Measurements from ENCODE around the gene HIVEP2.

Gene HIVEP2

GRCh38 chr6:142764311-142764710 lies 180.7 kb downstream of the HIVEP2 start:
- no peak for DNase-seq

DNA sequence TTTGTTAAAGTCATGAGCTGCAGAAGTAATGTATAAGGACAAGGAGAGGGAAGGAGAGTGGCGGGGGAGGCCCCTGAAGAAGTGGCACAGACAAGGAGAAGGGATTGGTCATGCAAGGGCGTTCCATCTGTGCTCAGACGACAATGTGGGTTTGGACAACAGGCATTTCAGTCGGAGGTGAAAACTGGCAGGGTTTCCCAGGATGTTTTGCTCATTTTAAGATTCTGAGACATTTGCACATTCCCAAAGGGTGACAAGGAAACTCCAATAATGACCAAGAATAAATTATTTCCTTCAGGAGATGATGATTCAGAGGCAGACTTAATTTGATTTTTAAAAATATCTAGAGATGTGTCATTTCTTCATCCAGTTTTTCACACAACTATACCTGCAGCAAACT lies 181.8 kb downstream of the HIVEP2 start:
- DNase-seq, result no peak

DNA sequence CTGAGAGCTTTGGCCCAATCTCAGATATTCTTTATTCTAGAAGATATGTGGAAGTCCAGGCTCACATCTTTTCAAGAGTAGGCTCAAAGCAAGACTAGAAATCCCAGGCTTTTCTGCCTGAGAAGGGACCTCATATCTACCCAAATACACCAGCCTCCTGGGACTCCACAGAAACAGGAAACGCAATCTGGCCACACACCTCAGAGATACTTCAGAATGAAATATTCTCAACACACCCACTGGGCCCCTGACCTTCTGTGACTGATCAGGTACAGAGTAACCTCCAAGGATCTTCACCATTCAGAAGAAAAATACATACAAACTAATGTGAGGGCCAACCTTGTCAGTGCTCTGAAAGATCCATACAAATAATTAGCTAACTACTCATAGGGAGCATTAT lies 183.2 kb downstream of the HIVEP2 start:
- no peak for DNase-seq

- no peak for DNase-seq
These were observed 184.8 kb downstream of the HIVEP2 start for GRCh38 chr6:142760152-142760551.

DNA sequence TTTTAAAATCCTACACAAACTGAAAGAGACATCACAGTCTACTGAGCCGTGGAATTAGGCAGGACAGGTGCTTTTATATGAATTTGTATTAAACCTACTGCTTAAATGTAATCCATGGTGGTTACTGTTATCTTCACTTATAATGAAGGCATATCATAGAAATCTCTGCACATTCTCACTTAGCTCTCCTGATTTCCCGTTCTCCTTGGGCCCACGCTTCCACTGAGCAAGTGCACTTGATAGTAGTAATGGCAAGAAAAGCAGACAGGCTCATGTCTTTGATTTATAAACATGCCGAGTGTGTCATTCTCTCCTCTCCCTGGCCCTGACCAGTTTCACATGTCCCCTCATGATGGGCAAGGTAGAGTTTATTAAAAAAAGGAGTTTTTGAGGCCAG lies 186.3 kb downstream of the HIVEP2 start:
- no peak for DNase-seq

GRCh38 chr6:142757852-142758628 lies 186.9 kb downstream of the HIVEP2 start:
- DNase-seq, result no peak

GRCh38 chr6:142756215-142756630 lies 188.8 kb downstream of the HIVEP2 start:
- DNase-seq, result no peak

- no peak for DNase-seq
These were observed 191.8 kb downstream of the HIVEP2 start for GRCh38 chr6:142753196-142753595.

DNA sequence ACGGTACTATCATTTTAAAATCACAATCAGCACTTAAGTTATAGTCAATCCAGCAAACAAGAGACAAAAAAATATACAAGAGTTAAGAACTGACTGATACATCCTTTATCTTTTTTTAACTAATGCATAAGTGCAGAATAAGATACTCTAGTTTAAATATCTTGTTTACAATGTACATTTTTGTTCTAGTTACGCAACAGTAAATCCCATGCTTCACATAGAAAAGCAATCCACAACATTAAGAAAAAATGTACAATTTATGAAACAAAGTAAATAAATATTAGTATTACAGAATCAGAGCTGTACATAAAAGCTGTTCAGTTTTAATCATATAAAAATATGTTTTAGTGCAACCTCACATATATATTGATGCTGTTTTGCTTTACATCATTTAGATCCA lies 192.6 kb downstream of the HIVEP2 start:
- DNase-seq, result no peak

GRCh38 chr6:142751452-142751851 lies 193.5 kb downstream of the HIVEP2 start:
- no peak for DNase-seq

- DNase-seq, result no peak
These were observed 194.0 kb downstream of the HIVEP2 start for GRCh38 chr6:142750998-142751397.

DNA sequence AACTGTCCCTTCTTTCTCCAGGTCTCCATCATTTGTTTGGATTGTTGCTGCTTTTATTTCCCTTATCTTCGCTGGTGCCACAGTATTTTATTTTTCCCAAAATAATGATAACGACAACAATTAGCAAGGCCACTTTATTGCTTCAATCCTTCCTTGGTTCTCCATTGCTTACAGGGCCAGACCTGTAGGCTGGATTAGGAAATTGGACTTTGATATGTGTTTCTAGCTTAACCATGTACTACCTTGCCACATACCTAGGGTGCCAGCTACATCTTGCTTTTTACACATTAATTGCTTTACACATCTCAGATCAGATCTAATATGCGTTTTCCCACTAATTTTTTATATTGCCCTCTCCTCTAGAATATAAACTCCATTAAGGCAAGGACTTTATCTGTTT lies 195.4 kb downstream of the HIVEP2 start:
- DNase-seq, result no peak

GRCh38 chr6:142746524-142746923 lies 198.5 kb downstream of the HIVEP2 start:
- DNase-seq, result no peak

- no peak for DNase-seq
These were observed 200.1 kb downstream of the HIVEP2 start for GRCh38 chr6:142744836-142745235.

GRCh38 chr6:142740449-142740848 lies 204.5 kb downstream of the HIVEP2 start:
- no peak for DNase-seq

DNA sequence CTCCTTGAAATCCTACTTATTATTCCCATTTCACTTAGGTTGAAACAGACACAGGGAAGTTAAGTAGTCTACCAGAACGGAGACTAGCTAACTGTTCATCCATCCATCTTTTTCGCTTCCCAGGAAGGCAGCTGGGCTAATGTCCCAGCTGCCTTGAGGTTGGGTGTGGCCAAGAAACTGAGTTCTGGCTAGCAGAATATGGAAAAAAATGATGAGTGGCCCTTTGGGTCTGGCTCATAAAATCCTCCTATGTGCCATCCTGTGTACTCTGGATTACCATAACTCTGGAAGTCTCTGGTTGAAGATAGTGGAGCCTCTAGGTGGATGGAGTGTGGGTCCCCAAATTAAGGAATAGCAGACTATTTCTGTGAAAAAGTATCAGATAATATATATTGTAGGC lies 206.2 kb downstream of the HIVEP2 start:
- DNase-seq, result no peak

DNA sequence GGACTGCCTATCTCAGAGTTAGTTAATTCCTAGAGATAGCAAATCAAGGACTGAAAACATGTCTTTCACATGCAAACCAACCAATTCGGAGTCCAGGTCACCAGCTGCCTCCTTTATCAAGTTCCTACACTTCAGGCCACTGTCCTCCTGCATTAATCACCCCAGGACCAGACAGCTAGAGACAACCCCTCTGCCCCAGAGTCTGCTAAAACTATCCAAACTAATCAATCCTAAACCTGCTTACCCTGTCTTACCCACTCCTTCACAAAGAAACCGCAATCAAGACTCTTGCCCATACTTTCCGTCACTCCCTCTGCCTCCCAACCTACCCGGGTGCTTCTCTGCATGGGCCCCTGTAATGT lies 207.0 kb downstream of the HIVEP2 start:
- no peak for DNase-seq

GRCh38 chr6:142737368-142738034 lies 207.5 kb downstream of the HIVEP2 start:
- DNase-seq, result no peak

- DNase-seq, result no peak
These were observed 209.8 kb downstream of the HIVEP2 start for GRCh38 chr6:142735204-142735603.

GRCh38 chr6:142732790-142733189 lies 212.2 kb downstream of the HIVEP2 start:
- no peak for DNase-seq

- no peak for DNase-seq
These were observed 213.4 kb downstream of the HIVEP2 start for GRCh38 chr6:142731611-142732010.

- no peak for DNase-seq
These were observed 215.4 kb downstream of the HIVEP2 start for GRCh38 chr6:142729618-142730017.

DNA sequence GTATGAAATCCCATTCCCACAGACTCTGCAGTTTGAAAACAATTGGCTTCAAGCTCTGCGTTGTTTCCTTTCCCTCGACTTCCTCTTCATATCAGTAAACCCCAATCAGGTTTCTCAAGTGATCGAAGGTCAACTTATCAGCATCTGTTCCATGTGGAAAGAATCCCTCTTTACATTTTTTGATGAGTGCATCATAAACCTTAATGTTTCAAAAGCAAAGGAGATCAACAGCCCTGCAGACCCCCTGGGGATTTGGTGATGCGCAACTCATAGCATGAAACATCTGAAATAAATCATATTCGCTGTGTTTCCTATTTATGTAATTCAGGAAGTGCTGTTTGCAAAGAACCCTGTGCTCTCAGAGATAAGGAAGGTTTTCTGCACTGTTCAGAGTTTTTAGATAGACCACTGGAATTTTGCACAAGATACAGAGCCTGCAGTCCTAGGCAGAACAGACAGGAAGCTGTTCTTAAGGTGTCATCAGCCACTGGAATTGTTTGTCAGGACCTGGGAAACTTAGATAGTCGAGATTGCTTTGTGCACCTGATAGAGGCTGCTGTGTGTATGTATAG lies 216.0 kb downstream of the HIVEP2 start:
- no peak for DNase-seq

- no peak for DNase-seq
These were observed 216.6 kb downstream of the HIVEP2 start for GRCh38 chr6:142728364-142728763.

Data from right hindlimb (tissue), 1 donor.